Testis (tissue), 2 donors: ENCODE results near the gene CPE.

ENCODE experiments used
- POLR2A ChIP-seq: fragments of 450-650 bp; IDR thresholded peaks from one replicate; pipeline ENCODE4 v1.6.1; 2017; ENCODE audit warnings: antibody characterized with exemption, mild to moderate bottlenecking, moderate library complexity
- TF ChIP-seq, protein P1 (sequence below), 3 experiments: fragments of 450-650 bp in 2 of 3; fragments of 200-600 bp in 1 of 3; sonication (generic) in 1 of 3; IDR thresholded peaks; one replicate each; pipeline ENCODE4 v1.5.1; 2016 to 2019; ENCODE audit warnings: antibody characterized with exemption in 3 of 3, mild to moderate bottlenecking in 2 of 3, moderate library complexity in 1 of 3

DNA sequence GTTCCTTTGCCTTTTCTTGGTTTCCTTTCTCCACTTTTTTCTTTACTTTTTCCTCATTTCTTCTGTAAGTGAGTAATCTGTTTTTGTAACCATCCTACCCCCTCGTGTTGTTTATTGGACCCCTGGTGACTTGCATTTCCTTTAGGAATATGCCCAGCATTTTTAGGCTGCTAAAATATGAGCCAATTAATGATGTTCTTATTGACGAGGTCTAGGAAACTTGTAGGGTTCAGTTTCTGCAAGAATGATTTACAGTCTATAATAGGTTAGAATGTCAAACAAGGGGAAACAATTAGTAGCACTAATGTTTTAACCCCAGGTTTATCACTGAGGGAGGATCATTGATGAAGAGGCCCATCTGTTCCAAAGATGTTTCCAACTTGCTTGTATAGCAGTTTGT, 79.0 kb downstream of the CPE start:
- TF ChIP-seq, protein P1, sequence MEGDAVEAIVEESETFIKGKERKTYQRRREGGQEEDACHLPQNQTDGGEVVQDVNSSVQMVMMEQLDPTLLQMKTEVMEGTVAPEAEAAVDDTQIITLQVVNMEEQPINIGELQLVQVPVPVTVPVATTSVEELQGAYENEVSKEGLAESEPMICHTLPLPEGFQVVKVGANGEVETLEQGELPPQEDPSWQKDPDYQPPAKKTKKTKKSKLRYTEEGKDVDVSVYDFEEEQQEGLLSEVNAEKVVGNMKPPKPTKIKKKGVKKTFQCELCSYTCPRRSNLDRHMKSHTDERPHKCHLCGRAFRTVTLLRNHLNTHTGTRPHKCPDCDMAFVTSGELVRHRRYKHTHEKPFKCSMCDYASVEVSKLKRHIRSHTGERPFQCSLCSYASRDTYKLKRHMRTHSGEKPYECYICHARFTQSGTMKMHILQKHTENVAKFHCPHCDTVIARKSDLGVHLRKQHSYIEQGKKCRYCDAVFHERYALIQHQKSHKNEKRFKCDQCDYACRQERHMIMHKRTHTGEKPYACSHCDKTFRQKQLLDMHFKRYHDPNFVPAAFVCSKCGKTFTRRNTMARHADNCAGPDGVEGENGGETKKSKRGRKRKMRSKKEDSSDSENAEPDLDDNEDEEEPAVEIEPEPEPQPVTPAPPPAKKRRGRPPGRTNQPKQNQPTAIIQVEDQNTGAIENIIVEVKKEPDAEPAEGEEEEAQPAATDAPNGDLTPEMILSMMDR (IDR thresholded peaks at IDR 0.05) = no peak
- no peak for TF ChIP-seq POLR2A
